NCI-H2081 (cell line): Measurements from ENCODE around the gene TSC22D1.
A peak's percentile ranks its signal among the peaks of the same experiment; 100 is the strongest.

ENCODE experiments used
- DNase-seq, 2 experiments: peaks; one replicate each; lab custom pipeline; 2025; lab: John Stamatoyannopoulos, UW

Gene TSC22D1

DNA sequence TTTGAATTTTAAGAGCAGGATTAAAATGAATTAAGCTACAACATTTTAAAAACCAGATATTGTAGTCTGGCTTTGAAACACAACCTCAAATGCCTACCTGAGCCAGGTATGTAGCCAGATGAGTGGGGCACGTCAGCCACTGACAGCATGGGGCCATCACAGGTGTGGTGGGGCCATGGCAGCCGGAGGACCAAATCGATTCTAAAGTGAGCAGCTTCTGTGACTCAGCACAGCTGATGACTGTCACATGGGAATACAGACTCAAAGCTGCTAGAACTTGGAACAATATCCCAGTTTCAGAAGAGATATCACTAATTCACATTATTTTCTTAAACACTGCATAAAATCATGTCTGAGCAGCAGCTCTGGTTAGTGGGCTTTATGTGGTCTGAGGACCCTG, 149.7 kb downstream of the TSC22D1 start:
- no peak for DNase-seq

DNA sequence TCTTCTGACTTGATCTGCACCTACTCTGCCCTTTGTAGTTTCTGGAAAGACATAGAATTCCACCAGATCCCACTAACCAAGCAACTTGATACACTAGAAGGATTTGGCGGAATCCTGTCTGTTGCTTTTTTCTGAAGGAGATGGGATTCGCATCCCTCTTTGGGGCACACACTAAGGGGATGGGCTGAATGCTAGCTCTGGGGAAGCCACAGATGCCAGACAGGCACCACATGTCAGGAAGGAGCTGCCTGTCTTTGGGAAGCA, 150.4 kb downstream of the TSC22D1 start:
- no peak for DNase-seq

DNA sequence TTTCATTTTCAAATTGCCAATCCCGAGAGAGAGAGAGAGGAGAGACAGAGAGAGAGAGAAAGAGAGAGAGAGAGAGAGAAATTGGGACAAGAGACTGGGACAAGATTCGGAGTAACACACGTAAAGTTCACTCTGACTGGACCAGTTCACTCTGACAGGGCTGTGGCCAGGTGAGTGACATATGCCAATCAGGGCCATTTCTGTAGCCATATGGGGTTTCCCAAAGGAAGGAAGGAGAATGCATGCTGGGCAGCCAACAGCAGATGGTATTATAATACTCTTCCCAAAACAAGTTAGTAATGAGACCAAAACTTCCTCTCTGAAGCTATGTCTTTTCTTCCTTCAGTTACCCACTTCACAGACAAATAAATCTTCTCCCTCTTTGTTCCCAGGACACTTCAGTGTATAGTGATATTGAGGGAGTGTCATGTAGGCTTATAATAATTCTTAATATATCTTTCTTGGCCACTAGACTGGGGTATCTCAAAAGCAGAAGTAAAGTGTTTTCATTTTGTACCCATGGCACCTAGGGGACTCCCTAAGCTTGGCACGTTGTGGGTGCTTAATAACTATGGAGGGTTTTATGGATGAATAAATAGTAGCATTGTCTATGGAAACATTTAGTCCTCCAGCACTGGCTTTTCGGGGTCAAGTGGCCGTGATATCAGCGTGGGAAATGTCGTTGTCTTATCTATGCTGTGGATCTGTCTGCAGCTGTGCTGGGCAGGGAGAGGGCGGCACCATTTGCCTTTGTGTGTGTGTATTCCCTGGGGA, 150.9 kb downstream of the TSC22D1 start:
- DNase-seq: no peak

DNA sequence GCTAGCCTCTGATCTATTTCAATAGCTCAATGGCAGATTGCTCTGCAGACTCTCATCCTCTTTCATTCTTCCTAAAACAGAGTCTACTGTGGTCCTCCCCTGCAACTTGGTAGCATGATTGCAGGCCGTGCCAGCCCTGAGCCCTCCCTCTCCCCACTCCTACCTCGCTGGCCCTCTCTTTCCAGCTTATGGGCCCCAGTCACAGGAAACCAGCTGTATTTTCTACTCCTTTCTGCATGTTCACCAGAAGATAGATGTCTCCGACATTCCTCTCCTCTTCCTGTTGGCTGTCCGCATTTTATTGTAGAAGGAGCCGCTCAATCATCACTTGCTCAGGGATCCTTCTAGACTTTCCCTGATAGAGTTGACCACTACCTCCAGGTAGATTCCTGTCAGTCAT, 152.3 kb downstream of the TSC22D1 start:
- no peak for DNase-seq

DNA sequence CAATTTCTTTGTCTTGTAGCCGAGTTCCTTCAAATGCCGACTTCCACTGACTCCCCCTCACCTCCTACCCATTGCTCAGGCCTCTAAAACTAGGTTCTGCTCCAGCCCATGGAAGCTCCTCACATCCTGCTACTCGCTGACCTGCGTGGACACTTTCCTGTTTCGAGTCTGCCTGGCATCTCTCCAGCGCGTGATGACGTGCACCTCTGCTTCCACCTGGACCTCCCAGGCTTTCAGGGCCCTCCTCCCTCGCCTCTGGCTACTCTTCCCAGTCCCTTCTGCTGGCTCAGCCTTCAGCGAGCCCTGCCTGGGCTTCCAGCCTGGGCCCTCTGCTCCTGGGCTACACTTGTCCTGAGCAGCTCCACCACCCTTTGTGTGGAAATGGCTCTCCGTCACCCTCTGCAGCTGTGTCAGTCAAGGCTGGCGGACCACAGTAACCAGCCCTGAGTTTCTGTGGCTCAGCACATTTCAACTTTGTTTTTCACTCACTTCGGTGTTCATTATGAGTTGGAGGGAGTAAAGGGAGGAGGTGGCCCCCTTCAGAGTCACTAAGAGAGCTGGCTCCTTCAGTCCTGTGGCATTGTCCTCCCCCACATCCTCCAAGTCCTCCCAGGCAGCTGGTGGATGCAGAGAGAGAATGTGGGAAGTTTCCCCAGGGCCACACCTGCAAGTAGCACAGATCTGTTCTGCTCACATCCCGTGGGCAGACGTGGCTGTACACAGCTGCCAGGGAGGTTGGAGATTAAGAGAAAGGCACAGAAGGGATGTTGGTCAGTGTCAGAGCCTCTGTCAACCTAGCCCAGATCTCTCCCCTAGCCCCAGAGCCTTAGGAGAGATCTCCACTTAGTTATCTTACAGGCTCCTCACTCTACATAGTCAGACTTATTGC, 153.1 kb downstream of the TSC22D1 start:
- DNase-seq: no peak

DNA sequence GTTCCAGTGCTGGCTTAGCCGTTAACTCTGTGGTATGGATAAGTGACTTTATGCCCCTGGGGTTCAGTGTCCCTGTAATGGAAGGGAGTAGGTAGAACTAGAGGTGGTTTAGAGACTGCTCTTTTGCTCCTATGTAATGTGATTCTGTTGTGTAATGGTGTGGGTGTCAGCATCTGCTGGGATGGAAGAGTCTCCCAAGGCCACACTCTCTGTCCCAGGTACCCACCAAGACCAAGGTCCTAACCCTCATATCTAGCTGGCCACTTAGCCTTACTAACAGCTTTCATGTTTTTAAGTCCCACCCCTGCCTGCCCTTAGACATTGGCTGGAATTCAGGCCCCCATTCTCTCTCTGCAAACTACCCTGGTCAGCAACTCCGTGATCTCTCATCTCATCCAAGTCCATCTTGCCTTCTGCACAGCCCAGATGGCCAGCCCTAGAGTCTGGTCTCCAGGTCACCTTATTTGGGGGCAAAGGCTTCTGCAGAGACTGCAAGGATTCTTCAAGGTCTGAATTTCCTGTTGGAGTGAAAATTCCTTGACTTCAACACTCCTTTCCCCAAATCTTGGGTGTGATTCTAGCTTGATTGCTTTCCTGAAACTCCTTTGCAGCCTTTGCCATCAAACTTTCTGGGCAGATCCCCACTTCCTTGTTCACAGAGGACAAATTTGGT, 154.1 kb downstream of the TSC22D1 start:
- DNase-seq: no peak

DNA sequence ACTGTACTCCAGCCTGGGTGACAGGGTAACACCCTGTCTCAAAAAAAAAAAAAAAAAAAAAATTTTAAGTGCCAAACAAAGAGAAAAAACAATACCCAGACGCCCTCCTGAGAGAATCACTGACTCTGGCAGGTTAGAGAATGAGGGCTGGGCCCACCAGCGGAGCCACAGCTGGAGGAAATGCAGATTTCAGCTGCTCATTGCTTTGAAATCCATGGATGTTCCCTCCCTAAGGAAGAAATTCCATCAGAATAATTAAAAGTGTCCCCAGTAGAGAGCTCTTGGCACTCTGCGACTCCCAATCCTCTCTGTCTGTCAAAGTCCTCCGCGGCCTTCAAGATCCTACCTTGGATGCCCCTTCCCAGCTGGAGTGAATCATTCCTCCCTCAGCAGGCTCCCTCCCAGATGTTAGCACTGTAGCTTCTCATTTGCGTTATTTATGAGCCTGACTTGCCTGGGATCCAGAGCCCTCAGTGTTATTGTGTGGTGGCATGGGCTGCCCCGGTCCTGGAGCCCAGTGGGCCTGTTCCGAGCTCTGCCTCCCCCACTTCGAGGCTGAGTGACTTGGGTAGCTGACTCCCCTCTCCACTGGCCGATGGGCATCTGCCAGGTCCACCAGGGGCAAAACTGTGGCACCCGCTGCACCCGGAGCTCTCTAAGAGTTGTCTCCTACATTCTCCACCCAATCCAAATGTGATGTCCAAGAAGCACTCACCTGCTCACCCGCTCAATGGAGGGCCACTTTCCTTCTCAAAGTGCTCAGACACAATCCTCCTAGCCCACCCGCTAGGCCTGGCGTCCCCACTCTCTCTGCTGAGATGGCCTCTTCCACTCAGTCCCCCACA, 155.5 kb downstream of the TSC22D1 start:
- DNase-seq: no peak

DNA sequence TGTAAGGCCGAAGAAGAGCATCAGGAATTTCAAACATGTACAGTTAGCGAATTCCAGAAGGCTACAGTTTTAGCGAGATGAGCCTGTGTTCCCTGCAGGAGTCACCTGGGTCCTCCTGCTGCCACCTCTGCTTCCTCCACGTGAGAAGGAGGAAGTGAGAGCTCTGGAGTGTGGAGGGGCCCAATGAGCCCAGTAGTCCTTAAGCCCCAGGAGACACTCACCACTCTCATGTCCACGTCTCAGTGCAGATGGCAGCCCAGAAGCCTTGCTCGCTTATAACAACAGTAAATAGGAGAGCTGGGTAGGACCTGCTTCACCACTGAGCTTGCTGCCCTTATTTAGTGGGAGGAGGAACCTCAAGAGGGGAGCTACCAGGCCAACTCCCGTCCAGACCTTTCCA, 158.3 kb downstream of the TSC22D1 start:
- DNase-seq: no peak

DNA sequence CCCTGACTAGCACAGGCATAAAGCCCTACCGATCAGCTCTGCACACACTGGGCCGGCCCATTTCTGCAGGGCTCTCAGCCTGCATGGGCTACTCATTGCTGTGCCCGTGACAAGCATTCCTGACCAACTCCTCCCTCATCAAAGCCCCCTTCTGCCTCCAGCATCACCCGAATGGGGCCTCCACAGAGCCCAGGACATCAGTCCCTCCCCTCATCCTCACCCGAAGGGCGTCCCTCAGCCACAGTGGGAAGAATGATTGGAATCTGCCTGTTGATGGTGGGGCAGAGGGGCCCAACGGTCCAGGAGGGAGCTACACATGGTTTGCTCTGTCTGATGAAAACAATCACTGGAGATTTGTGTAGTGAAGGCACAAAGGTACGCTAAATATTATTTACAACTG, 158.7 kb downstream of the TSC22D1 start:
- DNase-seq: no peak

DNA sequence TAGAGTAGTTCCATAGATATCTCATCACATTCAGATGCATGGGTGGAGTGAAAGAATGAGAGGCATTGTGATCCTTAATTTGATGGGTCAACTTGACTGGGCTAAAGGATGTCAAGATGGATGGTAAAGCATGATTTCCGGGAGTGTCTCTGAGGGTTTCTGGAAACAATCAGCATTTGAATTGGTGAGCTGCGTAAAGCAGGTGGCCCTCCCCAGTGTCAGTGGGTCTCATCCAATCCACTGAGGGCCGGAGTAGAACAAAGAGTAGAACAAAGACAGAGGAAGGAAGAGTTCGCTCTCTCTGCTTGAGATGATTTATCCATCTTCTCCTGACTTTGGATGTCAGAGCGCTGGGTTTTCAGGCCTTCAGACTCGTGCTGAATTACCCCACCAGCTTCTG, 159.4 kb downstream of the TSC22D1 start:
- no peak for DNase-seq

DNA sequence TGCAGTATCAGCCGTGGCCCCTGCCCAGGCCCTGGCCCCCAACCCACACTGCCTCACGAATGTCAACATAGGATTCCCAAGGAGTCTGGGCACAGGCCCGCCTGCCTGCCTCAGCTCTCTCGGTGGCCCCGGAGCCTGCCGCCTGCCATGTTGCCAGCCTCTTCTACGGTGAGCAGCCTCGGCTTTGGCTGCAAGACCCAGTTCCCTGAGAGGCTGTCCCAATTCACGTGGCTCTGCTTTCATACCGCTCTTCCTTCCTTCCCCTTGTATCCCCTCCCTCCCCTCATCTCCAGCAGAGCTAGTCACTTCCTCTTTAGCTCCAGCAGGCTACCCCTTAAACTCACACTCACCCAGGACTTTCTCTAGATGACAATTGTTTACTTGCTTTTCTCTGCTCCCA, 159.8 kb downstream of the TSC22D1 start:
- DNase-seq: no peak

DNA sequence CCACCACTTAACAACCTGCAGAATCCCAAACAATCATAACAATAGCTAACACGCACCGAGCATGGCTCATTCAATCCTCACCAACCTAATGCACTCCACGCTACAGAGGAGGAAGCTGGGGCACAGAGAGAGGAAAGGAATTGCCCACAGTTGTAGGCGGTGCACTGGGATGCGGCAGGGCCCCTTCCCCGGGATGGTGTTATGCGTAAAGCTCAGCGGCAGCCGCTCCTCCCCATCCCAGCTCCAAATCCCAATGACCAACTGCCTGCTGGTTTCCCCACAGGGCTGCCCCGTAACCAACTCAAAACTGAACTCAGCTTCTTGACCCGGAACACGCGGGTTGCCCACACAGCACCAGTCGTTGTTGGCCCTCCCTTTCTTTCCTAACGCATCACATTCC, 160.3 kb downstream of the TSC22D1 start:
- DNase-seq: no peak

DNA sequence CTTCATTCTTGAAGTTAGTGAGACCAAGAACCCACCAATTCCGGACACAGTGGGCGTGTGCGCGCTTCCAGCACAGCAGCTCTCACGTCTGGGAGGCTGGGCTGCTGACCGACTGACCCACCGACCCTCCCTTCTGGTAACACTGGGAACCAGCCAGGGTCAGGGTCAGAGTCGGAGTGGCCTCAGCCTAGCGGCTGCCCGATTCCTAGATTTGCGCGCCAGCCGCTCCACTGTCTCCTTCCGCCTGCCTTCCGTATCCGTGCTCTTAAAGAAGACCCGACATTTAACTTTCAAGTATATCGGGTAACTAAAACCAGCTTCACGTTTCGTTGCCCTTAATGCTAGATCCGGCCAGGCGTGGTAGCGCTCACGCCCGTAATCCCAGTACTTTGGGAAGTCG, 161.4 kb downstream of the TSC22D1 start:
- no peak for DNase-seq

DNA sequence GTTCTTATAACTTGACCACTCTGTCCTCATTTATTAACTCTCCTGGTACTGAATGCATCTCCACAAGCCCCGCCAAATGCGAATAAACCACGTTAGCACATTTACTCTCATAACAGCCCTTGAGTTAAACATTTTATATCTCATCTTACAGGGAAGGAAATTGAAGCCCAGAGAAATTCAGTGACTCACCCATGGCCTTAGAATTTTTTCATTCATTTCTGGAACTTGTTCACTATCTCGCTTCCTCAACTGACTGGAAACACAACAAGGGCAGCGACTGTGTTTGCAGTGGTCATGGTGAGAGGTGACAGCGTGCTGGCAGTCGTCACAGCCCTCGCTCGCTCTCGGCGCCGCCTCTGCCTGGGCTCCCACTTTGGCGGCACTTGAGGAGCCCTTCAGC, 163.0 kb downstream of the TSC22D1 start:
- DNase-seq: no peak

DNA sequence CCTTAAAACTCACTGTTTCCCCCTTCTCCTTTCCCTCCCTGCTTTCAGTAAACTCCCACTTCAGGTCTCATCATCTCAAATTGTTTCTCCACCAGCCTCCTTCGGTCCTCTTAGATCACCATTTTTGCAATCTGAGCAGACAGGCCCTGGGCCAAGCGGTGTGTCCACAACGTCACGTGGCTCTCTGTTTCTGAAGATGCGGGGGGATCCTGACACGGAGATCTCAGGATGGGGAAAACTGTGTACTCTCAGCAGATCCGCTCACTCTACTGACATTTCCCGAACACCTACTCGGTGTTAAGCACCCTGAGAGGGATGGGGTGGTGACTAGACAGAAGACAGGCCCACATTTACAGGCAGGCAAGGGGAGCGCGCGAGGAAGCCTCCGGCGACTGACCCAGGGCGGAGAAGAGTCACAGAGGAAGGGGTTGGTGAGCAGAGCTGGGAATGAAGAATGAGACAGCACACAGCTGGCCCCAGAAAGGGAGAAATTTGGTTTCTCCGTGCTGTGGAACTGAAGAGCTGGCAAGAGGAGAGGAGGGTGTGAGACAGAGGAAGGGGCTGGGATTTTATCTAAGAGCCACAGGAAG, 163.7 kb downstream of the TSC22D1 start:
- no peak for DNase-seq

DNA sequence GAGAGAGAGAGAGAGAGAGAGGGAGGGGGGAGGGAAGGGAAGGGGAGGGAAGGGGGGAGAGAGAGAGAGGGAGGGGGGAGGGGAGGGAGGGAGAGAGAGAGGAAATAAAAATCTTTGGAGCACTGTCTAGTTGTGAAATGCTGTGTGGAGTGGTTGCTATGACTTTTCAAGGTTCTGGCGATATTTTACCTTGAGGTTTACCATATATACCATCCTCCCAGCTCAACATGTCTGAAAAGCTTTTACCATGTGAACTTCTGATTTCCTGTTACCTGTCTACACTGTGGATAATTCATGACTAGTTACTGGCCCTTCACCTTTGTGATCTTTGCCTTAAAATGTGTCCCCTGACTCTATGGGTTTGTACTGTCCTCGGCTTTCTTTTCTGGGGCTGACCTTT, 164.3 kb downstream of the TSC22D1 start:
- no peak for DNase-seq

DNA sequence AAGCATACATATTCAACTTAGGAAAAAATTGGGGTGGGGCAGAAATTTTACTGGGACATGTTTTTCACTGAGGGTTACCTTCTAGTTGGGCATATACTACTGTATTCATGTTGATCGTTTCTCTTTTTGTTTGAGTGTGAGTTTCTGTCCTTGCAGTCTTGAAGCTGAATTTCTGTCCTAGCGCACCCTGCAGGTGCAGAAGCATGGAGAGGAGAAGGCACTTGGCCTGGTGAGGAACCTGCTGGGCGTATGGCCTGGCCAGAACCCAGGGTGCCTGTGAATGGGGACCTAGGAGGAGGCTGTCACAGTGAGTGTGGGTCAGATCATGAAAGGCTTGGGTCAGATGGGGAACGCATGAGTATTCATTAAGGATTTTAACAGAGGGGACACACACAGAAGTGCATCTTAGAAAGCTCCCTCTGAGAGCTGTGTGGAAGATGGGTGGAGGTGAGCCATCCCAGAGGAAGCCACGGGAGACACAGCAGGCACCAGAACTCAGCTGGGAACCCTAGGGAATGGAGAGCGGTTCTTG, 165.7 kb downstream of the TSC22D1 start:
- DNase-seq: no peak

DNA sequence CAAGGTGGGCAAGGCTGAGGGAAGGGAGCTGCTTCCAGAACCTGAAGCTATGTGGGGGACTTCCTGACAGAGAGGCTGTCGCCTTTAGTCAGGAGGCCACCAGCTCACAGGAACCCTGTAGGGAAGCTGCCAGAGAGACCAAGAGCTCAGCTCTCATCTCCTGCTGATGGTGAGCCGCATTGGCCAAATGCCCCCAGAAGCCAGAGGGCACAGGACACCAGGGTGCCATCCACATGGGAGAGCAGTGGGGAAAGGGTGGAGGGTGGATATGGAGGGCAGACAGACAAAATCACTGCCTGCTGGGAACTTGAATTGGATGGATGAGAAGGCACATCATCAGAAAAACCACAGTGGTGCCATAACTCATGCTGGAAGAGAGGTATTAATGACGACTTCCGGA, 166.5 kb downstream of the TSC22D1 start:
- no peak for DNase-seq

DNA sequence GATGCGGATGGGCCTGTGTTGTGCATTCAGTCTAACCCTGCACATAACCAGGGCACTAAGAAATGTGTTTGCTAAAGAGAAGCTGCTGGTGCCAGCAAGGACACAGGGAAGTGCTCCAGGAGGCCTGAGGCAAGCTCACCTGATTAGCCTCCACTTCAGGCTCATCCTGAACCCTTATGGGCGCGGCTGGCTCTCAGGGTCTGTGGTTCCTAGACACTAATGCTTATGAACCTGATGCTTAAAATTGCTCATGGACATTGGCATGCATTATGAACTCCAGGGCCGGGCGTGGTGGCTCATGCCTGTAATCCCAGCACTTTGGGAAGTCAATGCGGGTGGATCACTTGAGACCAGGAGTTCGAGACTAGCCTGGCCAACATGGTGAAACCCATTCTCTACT, 168.2 kb downstream of the TSC22D1 start:
- no peak for DNase-seq

DNA sequence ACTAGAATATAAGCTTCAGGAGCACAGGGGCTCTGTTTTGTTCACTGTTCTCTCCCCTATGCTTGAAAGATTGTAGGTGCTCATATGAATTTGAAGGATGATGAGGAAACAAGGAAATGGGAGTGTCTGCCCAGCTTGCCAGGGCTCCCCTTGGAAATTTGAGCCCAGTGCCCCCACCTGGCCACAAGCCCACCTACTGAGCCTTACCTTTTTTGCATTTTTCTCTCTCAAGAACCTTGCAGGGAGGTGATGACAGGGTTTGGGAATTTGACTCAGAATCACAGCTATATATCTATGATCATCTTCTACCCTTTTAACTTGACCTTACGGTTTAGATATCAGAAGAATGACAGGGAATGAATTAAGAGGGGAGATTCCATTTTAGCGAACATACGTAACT, 168.8 kb downstream of the TSC22D1 start:
- DNase-seq: peak in 1 of 2 experiments; percentile 2

DNA sequence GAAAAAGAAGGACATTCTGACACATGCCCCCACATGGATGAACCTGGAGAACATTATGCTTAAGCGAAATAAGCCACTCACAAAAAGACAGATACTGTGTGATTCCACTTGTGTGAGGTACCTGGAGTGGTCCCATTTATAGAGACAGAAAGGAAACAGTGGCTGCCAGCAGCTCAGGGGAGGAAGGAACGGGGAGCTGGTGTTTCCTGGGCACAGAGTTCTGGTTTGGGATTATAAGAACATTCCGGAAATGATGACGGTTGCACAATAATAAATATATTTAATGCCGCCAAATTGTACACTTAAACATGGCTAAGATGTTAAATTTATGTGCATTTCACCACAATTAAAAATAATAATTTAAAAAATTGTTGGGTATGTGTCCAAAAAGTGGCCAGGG, 169.5 kb downstream of the TSC22D1 start:
- DNase-seq: no peak
